HG03139 (cell line): ENCODE data around the gene CBLL2.
"Not testable (repeated sequence)": the region's sequence is repeated elsewhere in the genome, so short reads cannot be mapped to it uniquely, and the experiment has no call there.

ENCODE experiments used
- ATAC-seq: cut with Tn5 transposase; IDR thresholded peaks from one replicate; pipeline ENCODE4 v1.9.1; 2021; ENCODE audit not compliant: unreplicated experiment

CBLL2 gene

GRCh38 chrX:22272613-22273012 lies at the start of gene CBLL2:
Gene CBLL2, plus strand, starts transcription at chrX:22272913. Its CDS starts 79 bp downstream, at chrX:22272992.
- ATAC-seq, result no peak

GRCh38 chrX:22234380-22234779 lies 38.3 kb upstream of the CBLL2 start:
- ATAC-seq, result no peak

- ATAC-seq, result no peak
These were observed 35.2 kb upstream of the CBLL2 start for GRCh38 chrX:22237479-22237878.

GRCh38 chrX:22246620-22247019 lies 26.1 kb upstream of the CBLL2 start:
- ATAC-seq, result no peak

GRCh38 chrX:22247169-22247568 lies 25.5 kb upstream of the CBLL2 start:
- no peak for ATAC-seq

GRCh38 chrX:22248401-22248800 lies 24.3 kb upstream of the CBLL2 start:
- ATAC-seq, result no peak

GRCh38 chrX:22249371-22249770 lies 23.3 kb upstream of the CBLL2 start:
- ATAC-seq, result no peak

- no peak for ATAC-seq
These were observed 4.0 kb upstream of the CBLL2 start for GRCh38 chrX:22268706-22269105.

GRCh38 chrX:22273714-22274317 lies 1.1 kb downstream of the CBLL2 start:
- no peak for ATAC-seq

- ATAC-seq, result no peak
These were observed 4.1 kb downstream of the CBLL2 start for GRCh38 chrX:22276781-22277180.

- no peak for ATAC-seq
These were observed 5.7 kb downstream of the CBLL2 start for GRCh38 chrX:22278375-22278774.

- ATAC-seq, result not testable (repeated sequence)
These were observed 16.5 kb downstream of the CBLL2 start for GRCh38 chrX:22289209-22289608.

- ATAC-seq, result no peak
These were observed 24.2 kb downstream of the CBLL2 start for GRCh38 chrX:22296871-22297270.

- no peak for ATAC-seq
These were observed 27.4 kb downstream of the CBLL2 start for GRCh38 chrX:22300130-22300529.

- no peak for ATAC-seq
These were observed 38.1 kb downstream of the CBLL2 start for GRCh38 chrX:22310779-22311178.

GRCh38 chrX:22313766-22314165 lies 41.1 kb downstream of the CBLL2 start:
- no peak for ATAC-seq

- ATAC-seq, result no peak
These were observed 41.5 kb downstream of the CBLL2 start for GRCh38 chrX:22314211-22314610.

GRCh38 chrX:22314692-22315091 lies 42.0 kb downstream of the CBLL2 start:
- no peak for ATAC-seq

GRCh38 chrX:22315151-22315550 lies 42.4 kb downstream of the CBLL2 start:
- no peak for ATAC-seq

- no peak for ATAC-seq
These were observed 47.6 kb downstream of the CBLL2 start for GRCh38 chrX:22320236-22320873.

GRCh38 chrX:22323541-22323940 lies 50.8 kb downstream of the CBLL2 start:
- ATAC-seq, result no peak
